Ascending aorta (tissue), 2 donors: ENCODE data around the gene CCDC9B. TPM values are rescaled to one million over a fixed set of nuclear protein-coding genes. Genes with fewer than 3 reads are reported as not detected.

Experiments used
- DNase-seq, 2 donors: peaks; one replicate each; pipeline ENCODE4 v3.0.0-alpha.2; 2019; ENCODE audit warnings: low spot score in 2 of 2
- H3K27ac ChIP-seq, 2 donors: fragments of 200-600 bp; sonication (generic); one replicate each; pipeline ENCODE4 v1.5.1; 2016 to 2017; ENCODE audit warnings: mild to moderate bottlenecking in 1 of 2
- H3K27me3 ChIP-seq: fragments of 200-600 bp; sonication (generic); one replicate; pipeline ENCODE4 v1.5.1; 2017
- H3K36me3 ChIP-seq, 2 donors: fragments of 200-600 bp; sonication (generic); one replicate each; pipeline ENCODE4 v1.5.1; 2016
- H3K4me1 ChIP-seq, 2 donors: fragments of 200-600 bp; sonication (generic); one replicate each; pipeline ENCODE4 v1.5.1; 2016 to 2017; ENCODE audit warnings: mild to moderate bottlenecking in 1 of 2
- H3K4me3 ChIP-seq, 2 donors: fragments of 200-600 bp; sonication (generic); one replicate each; pipeline ENCODE4 v1.5.1; 2016 to 2017; ENCODE audit warnings: mild to moderate bottlenecking in 1 of 2
- H3K9me3 ChIP-seq, 2 donors: fragments of 200-600 bp; sonication (generic); one replicate each; pipeline ENCODE4 v1.5.1; 2016
- intact Hi-C: fragments of 100-400 bp; cut with DNase I; formaldehyde crosslinking; loops from one replicate; pipeline ENCODE4 v1.15.1; 2023
- total RNA-seq: library from RNA; depleted of rRNA; stranded (reverse); fragments of >200 nt; gene quantifications from one replicate; pipeline ENCODE4 v1.1.0, GENCODE V29; 2016
- TF ChIP-seq, protein P1 (sequence below), 3 experiments: fragments of 200-600 bp in 2 of 3; fragments of 450-650 bp in 1 of 3; sonication (generic) in 2 of 3; IDR thresholded peaks; one replicate each; pipeline ENCODE4 v1.5.1; 2016 to 2019; ENCODE audit warnings: antibody characterized with exemption in 3 of 3, mild to moderate bottlenecking in 1 of 3, moderate library complexity in 1 of 3

The CCDC9B gene
- total RNA-seq, 1 donor from 2014 or later = 55.8 TPM

DNA sequence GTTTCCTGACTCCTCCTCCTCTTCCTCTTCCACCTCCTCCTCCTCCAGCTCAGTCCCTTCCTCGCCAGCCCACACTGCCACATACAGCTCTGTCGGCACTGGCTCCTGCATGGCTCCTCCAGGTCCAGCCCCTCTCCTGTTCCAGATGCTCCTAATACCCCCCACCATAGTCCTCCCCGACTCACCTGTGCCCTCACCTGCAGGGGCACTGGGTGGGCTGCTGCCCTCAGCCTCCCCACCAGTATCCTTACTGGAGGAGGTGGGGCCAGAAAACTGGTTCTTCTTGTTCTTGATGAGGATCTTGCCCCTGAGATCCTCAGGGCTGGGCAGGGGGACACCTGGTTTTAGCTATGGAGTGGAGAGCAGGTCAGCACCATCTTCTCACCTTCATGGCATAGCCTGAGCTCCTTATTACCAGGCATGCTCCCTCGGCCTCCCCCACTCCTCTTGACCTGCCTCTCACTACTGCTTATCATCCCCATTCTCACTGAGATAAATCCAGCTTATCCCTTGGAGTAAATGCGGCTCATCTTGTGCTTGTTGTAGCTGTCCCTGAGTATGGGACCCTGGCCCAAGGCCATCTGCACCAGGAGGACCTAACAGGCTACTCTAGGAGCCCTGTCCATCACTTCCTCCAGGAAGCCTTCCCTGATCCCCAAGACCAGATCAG is 44.0 kb downstream of the CCDC9B start:
- DNase-seq = no peak
- TF ChIP-seq, protein P1, sequence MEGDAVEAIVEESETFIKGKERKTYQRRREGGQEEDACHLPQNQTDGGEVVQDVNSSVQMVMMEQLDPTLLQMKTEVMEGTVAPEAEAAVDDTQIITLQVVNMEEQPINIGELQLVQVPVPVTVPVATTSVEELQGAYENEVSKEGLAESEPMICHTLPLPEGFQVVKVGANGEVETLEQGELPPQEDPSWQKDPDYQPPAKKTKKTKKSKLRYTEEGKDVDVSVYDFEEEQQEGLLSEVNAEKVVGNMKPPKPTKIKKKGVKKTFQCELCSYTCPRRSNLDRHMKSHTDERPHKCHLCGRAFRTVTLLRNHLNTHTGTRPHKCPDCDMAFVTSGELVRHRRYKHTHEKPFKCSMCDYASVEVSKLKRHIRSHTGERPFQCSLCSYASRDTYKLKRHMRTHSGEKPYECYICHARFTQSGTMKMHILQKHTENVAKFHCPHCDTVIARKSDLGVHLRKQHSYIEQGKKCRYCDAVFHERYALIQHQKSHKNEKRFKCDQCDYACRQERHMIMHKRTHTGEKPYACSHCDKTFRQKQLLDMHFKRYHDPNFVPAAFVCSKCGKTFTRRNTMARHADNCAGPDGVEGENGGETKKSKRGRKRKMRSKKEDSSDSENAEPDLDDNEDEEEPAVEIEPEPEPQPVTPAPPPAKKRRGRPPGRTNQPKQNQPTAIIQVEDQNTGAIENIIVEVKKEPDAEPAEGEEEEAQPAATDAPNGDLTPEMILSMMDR (IDR thresholded peaks at IDR 0.05) = no peak
- Histone ChIP-seq H3K9me3 (no peaks in the 10 kb centered on the region), H3K36me3 (no peaks in the 10 kb centered on the region), H3K4me3 (no peak overlapping the region), H3K27ac (no peak overlapping the region), H3K4me1 (no peaks in the 10 kb centered on the region), H3K27me3 (no peaks in the 10 kb centered on the region)
- intact Hi-C loops = no loop called here

DNA sequence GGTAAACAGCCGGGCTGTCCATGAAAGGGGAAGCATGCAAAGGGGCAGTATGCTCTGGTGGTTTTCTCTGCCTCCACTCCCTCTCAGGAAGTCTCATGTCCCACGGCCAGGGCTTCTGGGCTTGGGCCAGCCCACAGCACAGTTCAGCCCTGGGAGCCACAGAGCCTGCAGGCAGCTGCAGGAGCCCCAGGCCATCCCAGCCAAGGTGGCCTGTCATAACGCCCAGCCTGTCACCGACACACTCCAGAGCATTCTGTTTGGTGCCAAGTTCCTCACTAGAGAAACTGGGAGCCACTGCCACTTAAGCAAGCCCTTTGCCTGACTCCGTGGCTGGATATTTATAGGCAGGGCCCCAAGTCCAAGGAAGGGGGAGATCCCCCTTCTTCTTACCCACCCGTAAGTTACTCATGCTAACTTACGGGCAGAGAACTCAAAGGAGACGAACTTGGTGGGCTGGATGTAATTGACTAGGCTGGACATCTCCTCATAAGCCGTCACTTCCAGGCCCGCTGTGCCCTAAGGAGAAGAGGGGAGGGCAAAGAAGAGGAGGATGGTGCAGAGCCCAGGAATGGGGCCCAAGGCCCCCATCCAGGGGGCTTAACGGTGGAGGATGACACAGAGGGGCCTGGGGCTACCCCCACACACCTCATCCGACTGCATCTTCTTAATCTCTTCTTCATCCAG is 44.7 kb downstream of the CCDC9B start:
- TF ChIP-seq, protein P1 (IDR thresholded peaks at IDR 0.05) = no peak
- no peak for DNase-seq
- Histone ChIP-seq H3K4me1 (peaks cover 0 to 4% of the 10 kb centered on the region in 2 donors), H3K27ac (no peak overlapping the region), H3K27me3 (no peaks in the 10 kb centered on the region), H3K4me3 (no peak overlapping the region), H3K36me3 (no peaks in the 10 kb centered on the region), H3K9me3 (no peaks in the 10 kb centered on the region)
- intact Hi-C loops = no loop called here

DNA sequence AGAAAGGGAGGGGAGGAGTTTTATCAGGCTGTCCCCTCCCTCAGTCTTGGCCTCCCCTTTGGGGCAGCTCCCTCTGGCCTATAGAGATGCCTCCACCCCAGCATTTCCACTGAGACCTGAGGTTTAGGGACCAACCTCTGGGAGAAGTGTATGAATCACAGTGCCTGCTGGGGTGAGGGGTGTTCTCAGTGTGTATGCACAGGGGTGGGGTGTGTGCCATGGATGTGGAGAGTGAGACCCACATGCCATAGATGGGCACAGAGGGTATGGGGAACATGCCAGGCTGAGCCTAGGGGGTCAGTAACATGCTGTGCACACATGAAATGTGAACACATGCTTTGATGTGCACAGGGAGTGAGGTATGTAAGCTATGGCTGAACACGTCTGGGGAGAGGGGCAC is 45.4 kb downstream of the CCDC9B start:
- TF ChIP-seq, protein P1 (IDR thresholded peaks at IDR 0.05) = no peak
- Histone ChIP-seq H3K4me1 (peaks cover 0 to 5% of the 10 kb centered on the region in 2 donors), H3K27me3 (no peaks in the 10 kb centered on the region), H3K4me3 (no peak overlapping the region), H3K27ac (no peak overlapping the region), H3K36me3 (no peaks in the 10 kb centered on the region), H3K9me3 (no peaks in the 10 kb centered on the region)
- intact Hi-C loops = no loop called here
- no peak for DNase-seq

- DNase-seq = no peak
- intact Hi-C loops = no loop called here
- no peaks in the 10 kb centered on the region for H3K36me3 ChIP-seq
- no peaks in the 10 kb centered on the region for H3K9me3 ChIP-seq
- no peak overlapping the region for H3K4me3 ChIP-seq
- TF ChIP-seq, protein P1 (IDR thresholded peaks at IDR 0.05) = no peak
- H3K4me1 ChIP-seq = peaks cover 0 to 5% of the 10 kb centered on the region in 2 donors
- H3K27ac ChIP-seq = no peak overlapping the region
- no peaks in the 10 kb centered on the region for H3K27me3 ChIP-seq
Measured at GRCh38 chr15:40293905-40294895, 46.5 kb downstream of the CCDC9B start.

DNA sequence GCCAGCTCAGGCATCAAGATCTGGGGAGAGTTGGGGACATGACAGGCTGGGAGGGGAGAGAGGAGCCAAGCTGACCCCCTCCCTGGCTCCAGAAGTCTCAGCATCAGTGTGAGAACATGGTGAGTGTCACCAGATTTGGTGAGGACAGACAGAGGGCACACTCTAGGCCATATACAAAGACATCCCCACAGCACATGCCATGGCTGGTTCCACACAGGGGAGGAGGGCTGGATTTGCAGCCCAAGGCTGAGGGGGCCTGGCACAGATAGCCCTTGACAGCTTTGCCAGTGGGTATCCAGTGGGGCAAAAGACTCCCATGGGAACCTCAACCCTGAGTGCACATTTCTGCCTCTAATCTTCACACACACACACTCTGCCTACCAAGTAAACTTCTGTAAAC is 47.7 kb downstream of the CCDC9B start:
- TF ChIP-seq, protein P1 (IDR thresholded peaks at IDR 0.05) = no peak
- intact Hi-C loops = no loop called here
- no peak for DNase-seq
- no peaks in the 10 kb centered on the region for H3K27me3 ChIP-seq
- H3K9me3 ChIP-seq = no peaks in the 10 kb centered on the region
- no peak overlapping the region for H3K27ac ChIP-seq
- H3K36me3 ChIP-seq = no peaks in the 10 kb centered on the region
- peaks cover 0 to 5% of the 10 kb centered on the region in 2 donors for H3K4me1 ChIP-seq
- H3K4me3 ChIP-seq = no peak overlapping the region
